Stimulated activated CD8-positive, alpha-beta memory T cell treated with anti-CD3 and anti-CD28 coated beads, Interleukin-4, amount 100 ng/mL, for 4 hours (primary cell): ENCODE results near the gene CFAP161.

ENCODE experiments used
- DNase-seq, 2 donors: peaks; one replicate each; pipeline ENCODE4 v3.0.0-alpha.2; 2020; ENCODE audit warnings: low read depth in 2 of 2, low spot score in 1 of 2

The CFAP161 gene

GRCh38 chr15:81133782-81134461 lies at the start of gene CFAP161:
CFAP161 (plus strand) TSS chr15:81134270; CDS start chr15:81134330, 60 bp downstream.
- no peak for DNase-seq

- DNase-seq: no peak
Observed at GRCh38 chr15:81084716-81085115, 49.4 kb upstream of the CFAP161 start.

GRCh38 chr15:81085213-81085612 lies 48.9 kb upstream of the CFAP161 start:
- DNase-seq: no peak

- DNase-seq: no peak
Observed at GRCh38 chr15:81085898-81086297, 48.2 kb upstream of the CFAP161 start.

GRCh38 chr15:81087066-81087465 lies 47.0 kb upstream of the CFAP161 start:
- DNase-seq: no peak

- DNase-seq: no peak
Observed at GRCh38 chr15:81087694-81088093, 46.4 kb upstream of the CFAP161 start.

- DNase-seq: no peak
Observed at GRCh38 chr15:81088470-81089013, 45.5 kb upstream of the CFAP161 start.

GRCh38 chr15:81091889-81092558 lies 42.0 kb upstream of the CFAP161 start:
- no peak for DNase-seq

GRCh38 chr15:81092559-81092902 lies 41.5 kb upstream of the CFAP161 start:
- DNase-seq: no peak

- DNase-seq: no peak
Observed at GRCh38 chr15:81093961-81094360, 40.1 kb upstream of the CFAP161 start.

- DNase-seq: no peak
Observed at GRCh38 chr15:81095690-81096365, 38.2 kb upstream of the CFAP161 start.

- DNase-seq: no peak
Observed at GRCh38 chr15:81096398-81096797, 37.7 kb upstream of the CFAP161 start.

- DNase-seq: no peak
Observed at GRCh38 chr15:81097116-81097889, 36.8 kb upstream of the CFAP161 start.

GRCh38 chr15:81097890-81098280 lies 36.2 kb upstream of the CFAP161 start:
- no peak for DNase-seq

- no peak for DNase-seq
Observed at GRCh38 chr15:81098349-81098748, 35.7 kb upstream of the CFAP161 start.

GRCh38 chr15:81098861-81099651 lies 35.0 kb upstream of the CFAP161 start:
- DNase-seq: no peak

GRCh38 chr15:81101894-81102815 lies 31.9 kb upstream of the CFAP161 start:
- DNase-seq: no peak

GRCh38 chr15:81103857-81104256 lies 30.2 kb upstream of the CFAP161 start:
- DNase-seq: no peak

GRCh38 chr15:81105545-81105944 lies 28.5 kb upstream of the CFAP161 start:
- no peak for DNase-seq
